ENCODE results near the gene NDE1.

The NDE1 gene

GRCh38 chr16:15616475-15617165, 33.4 kb upstream of the NDE1 start:
- Histone ChIP-seq H3K9ac (ENCODE audit: low read depth, low read length, poor library complexity) (no peak overlapping the region), H3K18ac (ENCODE audit: low read length) (no peak overlapping the region), H3K4ac (ENCODE audit: low read length) (no peak overlapping the region), H3K4me1 (ENCODE audit: control insufficient read depth in 2 of 2, insufficient read depth in 1 of 2, low read depth in 1 of 2, low read length in 2 of 2) (no peaks in the 10 kb centered on the region), H3K36me3 (replicated peaks in 1 of 2; ENCODE audit: control insufficient read depth in 2 of 2, insufficient read depth in 2 of 2, low read length in 2 of 2) (peaks cover 37 to 90% of the 10 kb centered on the region in 2 donors), H4K8ac (ENCODE audit: low read depth, low read length) (no peak overlapping the region), H3K27me3 (ENCODE audit: control insufficient read depth in 3 of 3, insufficient read depth in 3 of 3, low read depth in 1 of 3, low read length in 3 of 3) (no peaks in the 10 kb centered on the region), H3K9me3 (replicated peaks in 1 of 2; ENCODE audit: control insufficient read depth in 2 of 2, insufficient read depth in 1 of 2, low read depth in 1 of 2, low read length in 2 of 2) (no peaks in the 10 kb centered on the region), H3K79me1 (ENCODE audit: low read depth, low read length) (no peaks in the 10 kb centered on the region), H3K27ac (replicated peaks; ENCODE audit: low read length) (no peak overlapping the region), H2BK5ac (ENCODE audit: low read length) (no peak overlapping the region), H3K14ac (ENCODE audit: low read length) (no peak overlapping the region), H2BK12ac (ENCODE audit: low read length) (no peak overlapping the region), H2AK5ac (ENCODE audit: low read depth, low read length) (no peak overlapping the region), H2BK15ac (ENCODE audit: low read length) (no peak overlapping the region), H3K4me2 (ENCODE audit: insufficient read depth, low read length, poor library complexity, severe bottlenecking) (no peak overlapping the region), H4K91ac (ENCODE audit: low read depth, low read length, poor library complexity) (no peak overlapping the region), H3K4me3 (ENCODE audit: low read length in 2 of 2) (no peak overlapping the region), H2BK120ac (ENCODE audit: low read depth, low read length) (no peak overlapping the region), H2AFZ (ENCODE audit: low read length) (no peak overlapping the region), H3K23ac (ENCODE audit: low read depth, low read length, poor library complexity) (no peak overlapping the region)
- no CpG with 5 or more reads among the region's 11 CpGs for WGBS, 2 donors (ENCODE audit: extremely low coverage in 2 of 2, insufficient read length in 2 of 2, insufficient replicate concordance in 1 of 2)
- DNase-seq (ENCODE audit: low spot score) = no peak

- no peak overlapping the region for H3K4me2 ChIP-seq (ENCODE audit: insufficient read depth, low read length, poor library complexity, severe bottlenecking)
- no peak overlapping the region for H2AK5ac ChIP-seq (ENCODE audit: low read depth, low read length)
- no peak overlapping the region for H3K4me3 ChIP-seq (ENCODE audit: low read length in 2 of 2)
- no peak overlapping the region for H2BK15ac ChIP-seq (ENCODE audit: low read length)
- H3K4me1 ChIP-seq (ENCODE audit: control insufficient read depth in 2 of 2, insufficient read depth in 1 of 2, low read depth in 1 of 2, low read length in 2 of 2) = no peaks in the 10 kb centered on the region
- no peak overlapping the region for H2BK5ac ChIP-seq (ENCODE audit: low read length)
- H3K18ac ChIP-seq (ENCODE audit: low read length) = no peak overlapping the region
- no peaks in the 10 kb centered on the region for H3K79me1 ChIP-seq (ENCODE audit: low read depth, low read length)
- H3K9ac ChIP-seq (ENCODE audit: low read depth, low read length, poor library complexity) = no peak overlapping the region
- H3K14ac ChIP-seq (ENCODE audit: low read length) = no peak overlapping the region
- no peak overlapping the region for H3K4ac ChIP-seq (ENCODE audit: low read length)
- no peak overlapping the region for H3K23ac ChIP-seq (ENCODE audit: low read depth, low read length, poor library complexity)
- WGBS, 2 donors (ENCODE audit: extremely low coverage in 2 of 2, insufficient read length in 2 of 2, insufficient replicate concordance in 1 of 2) = no CpG with 5 or more reads among the region's 4 CpGs
- no peak overlapping the region for H2AFZ ChIP-seq (ENCODE audit: low read length)
- no peaks in the 10 kb centered on the region for H3K9me3 ChIP-seq (replicated peaks in 1 of 2; ENCODE audit: control insufficient read depth in 2 of 2, insufficient read depth in 1 of 2, low read depth in 1 of 2, low read length in 2 of 2)
- no peak overlapping the region for H4K8ac ChIP-seq (ENCODE audit: low read depth, low read length)
- H2BK12ac ChIP-seq (ENCODE audit: low read length) = no peak overlapping the region
- no peak for DNase-seq (ENCODE audit: low spot score)
- H3K36me3 ChIP-seq (replicated peaks in 1 of 2; ENCODE audit: control insufficient read depth in 2 of 2, insufficient read depth in 2 of 2, low read length in 2 of 2) = peaks cover 37 to 90% of the 10 kb centered on the region in 2 donors
- no peak overlapping the region for H4K91ac ChIP-seq (ENCODE audit: low read depth, low read length, poor library complexity)
- no peaks in the 10 kb centered on the region for H3K27me3 ChIP-seq (ENCODE audit: control insufficient read depth in 3 of 3, insufficient read depth in 3 of 3, low read depth in 1 of 3, low read length in 3 of 3)
- no peak overlapping the region for H3K27ac ChIP-seq (replicated peaks; ENCODE audit: low read length)
- H2BK120ac ChIP-seq (ENCODE audit: low read depth, low read length) = no peak overlapping the region
Observed at GRCh38 chr16:15617901-15618300, 32.1 kb upstream of the NDE1 start.

- Histone ChIP-seq H3K27ac (replicated peaks; ENCODE audit: low read length) (no peak overlapping the region), H2AK5ac (ENCODE audit: low read depth, low read length) (no peak overlapping the region), H3K4ac (ENCODE audit: low read length) (no peak overlapping the region), H2BK120ac (ENCODE audit: low read depth, low read length) (no peak overlapping the region), H3K4me3 (ENCODE audit: low read length in 2 of 2) (no peak overlapping the region), H3K14ac (ENCODE audit: low read length) (peak overlapping the region; percentile 11), H4K8ac (ENCODE audit: low read depth, low read length) (no peak overlapping the region), H3K27me3 (ENCODE audit: control insufficient read depth in 3 of 3, insufficient read depth in 3 of 3, low read depth in 1 of 3, low read length in 3 of 3) (no peaks in the 10 kb centered on the region), H2BK5ac (ENCODE audit: low read length) (no peak overlapping the region), H4K91ac (ENCODE audit: low read depth, low read length, poor library complexity) (no peak overlapping the region), H3K36me3 (replicated peaks in 1 of 2; ENCODE audit: control insufficient read depth in 2 of 2, insufficient read depth in 2 of 2, low read length in 2 of 2) (peaks cover 38 to 89% of the 10 kb centered on the region in 2 donors), H3K9ac (ENCODE audit: low read depth, low read length, poor library complexity) (no peak overlapping the region), H3K18ac (ENCODE audit: low read length) (no peak overlapping the region), H3K4me1 (ENCODE audit: control insufficient read depth in 2 of 2, insufficient read depth in 1 of 2, low read depth in 1 of 2, low read length in 2 of 2) (no peaks in the 10 kb centered on the region), H3K79me1 (ENCODE audit: low read depth, low read length) (no peaks in the 10 kb centered on the region), H3K9me3 (replicated peaks in 1 of 2; ENCODE audit: control insufficient read depth in 2 of 2, insufficient read depth in 1 of 2, low read depth in 1 of 2, low read length in 2 of 2) (no peaks in the 10 kb centered on the region), H2BK12ac (ENCODE audit: low read length) (peak overlapping the region; percentile 19), H2BK15ac (ENCODE audit: low read length) (no peak overlapping the region), H3K23ac (ENCODE audit: low read depth, low read length, poor library complexity) (no peak overlapping the region), H2AFZ (ENCODE audit: low read length) (no peak overlapping the region), H3K4me2 (ENCODE audit: insufficient read depth, low read length, poor library complexity, severe bottlenecking) (no peak overlapping the region)
- DNase-seq (ENCODE audit: low spot score) = no peak
- WGBS, 2 donors (ENCODE audit: extremely low coverage in 2 of 2, insufficient read length in 2 of 2, insufficient replicate concordance in 1 of 2) = no CpG with 5 or more reads among the region's 4 CpGs
Observed at GRCh38 chr16:15618392-15618791, 31.7 kb upstream of the NDE1 start.

GRCh38 chr16:15620611-15621195, 29.3 kb upstream of the NDE1 start:
- H3K9me3 ChIP-seq (replicated peaks in 1 of 2; ENCODE audit: control insufficient read depth in 2 of 2, insufficient read depth in 1 of 2, low read depth in 1 of 2, low read length in 2 of 2) = no peaks in the 10 kb centered on the region
- no peak overlapping the region for H4K8ac ChIP-seq (ENCODE audit: low read depth, low read length)
- H3K79me1 ChIP-seq (ENCODE audit: low read depth, low read length) = no peaks in the 10 kb centered on the region
- no peak overlapping the region for H3K27ac ChIP-seq (replicated peaks; ENCODE audit: low read length)
- no peak overlapping the region for H2AFZ ChIP-seq (ENCODE audit: low read length)
- H2BK120ac ChIP-seq (ENCODE audit: low read depth, low read length) = no peak overlapping the region
- H2BK15ac ChIP-seq (ENCODE audit: low read length) = no peak overlapping the region
- no peak overlapping the region for H3K14ac ChIP-seq (ENCODE audit: low read length)
- no CpG with 5 or more reads among the region's 6 CpGs for WGBS, 2 donors (ENCODE audit: extremely low coverage in 2 of 2, insufficient read length in 2 of 2, insufficient replicate concordance in 1 of 2)
- H4K91ac ChIP-seq (ENCODE audit: low read depth, low read length, poor library complexity) = no peak overlapping the region
- H2AK5ac ChIP-seq (ENCODE audit: low read depth, low read length) = no peak overlapping the region
- H3K4ac ChIP-seq (ENCODE audit: low read length) = no peak overlapping the region
- DNase-seq (ENCODE audit: low spot score) = no peak
- H3K23ac ChIP-seq (ENCODE audit: low read depth, low read length, poor library complexity) = no peak overlapping the region
- H3K4me2 ChIP-seq (ENCODE audit: insufficient read depth, low read length, poor library complexity, severe bottlenecking) = no peak overlapping the region
- H3K36me3 ChIP-seq (replicated peaks in 1 of 2; ENCODE audit: control insufficient read depth in 2 of 2, insufficient read depth in 2 of 2, low read length in 2 of 2) = peaks cover 46 to 98% of the 10 kb centered on the region in 2 donors
- H3K18ac ChIP-seq (ENCODE audit: low read length) = no peak overlapping the region
- H3K4me1 ChIP-seq (ENCODE audit: control insufficient read depth in 2 of 2, insufficient read depth in 1 of 2, low read depth in 1 of 2, low read length in 2 of 2) = no peaks in the 10 kb centered on the region
- H2BK12ac ChIP-seq (ENCODE audit: low read length) = no peak overlapping the region
- no peak overlapping the region for H3K9ac ChIP-seq (ENCODE audit: low read depth, low read length, poor library complexity)
- no peak overlapping the region for H2BK5ac ChIP-seq (ENCODE audit: low read length)
- no peaks in the 10 kb centered on the region for H3K27me3 ChIP-seq (ENCODE audit: control insufficient read depth in 3 of 3, insufficient read depth in 3 of 3, low read depth in 1 of 3, low read length in 3 of 3)
- H3K4me3 ChIP-seq (ENCODE audit: low read length in 2 of 2) = no peak overlapping the region

Data from neuronal stem cell (in vitro differentiated cells).